Transverse colon (tissue), 4 donors: Measurements from ENCODE around the gene RBM27. TPM values are rescaled to one million over a fixed set of nuclear protein-coding genes. Genes with fewer than 3 reads are reported as not detected.

ENCODE experiments used
- DNase-seq: peaks from one replicate; pipeline ENCODE4 v3.0.0-alpha.2; 2019
- H3K27ac ChIP-seq, 4 donors: fragments of 200-600 bp; sonication (generic); 2 replicates each; pipeline ENCODE4 v1.5.1; 2016 to 2018; ENCODE audit warnings: inconsistent platforms in 4 of 4
- H3K27me3 ChIP-seq: fragments of 200-600 bp; sonication (generic); 2 replicates; pipeline ENCODE4 v1.5.1; 2017; ENCODE audit warnings: inconsistent platforms
- H3K36me3 ChIP-seq, 4 donors: fragments of 200-600 bp; sonication (generic); 2 replicates each; pipeline ENCODE4 v1.5.1; 2017 to 2019; ENCODE audit warnings: inconsistent platforms in 4 of 4
- H3K4me1 ChIP-seq, 4 donors: fragments of 200-600 bp; sonication (generic); 2 replicates each; pipeline ENCODE4 v1.5.1; 2017 to 2020; ENCODE audit warnings: inconsistent platforms in 4 of 4
- H3K4me3 ChIP-seq, 4 donors: fragments of 200-600 bp; sonication (generic); 1 replicate in 1 of 4; 2 replicates in 3 of 4; pipeline versions ENCODE4 v1.5.1 to v1.6.1; 2017 to 2019; ENCODE audit warnings: inconsistent platforms in 4 of 4
- H3K9me3 ChIP-seq, 2 donors: fragments of 200-600 bp; sonication (generic); 2 replicates each; pipeline ENCODE4 v1.5.1; 2017 to 2019; ENCODE audit warnings: inconsistent platforms in 2 of 2
- EP300 ChIP-seq: sonication (generic); formaldehyde crosslinking; IDR thresholded peaks from one replicate; pipeline ENCODE4 v1.6.1; 2017; ENCODE audit warnings: antibody characterized with exemption, low read depth
- POLR2A ChIP-seq: fragments of 450-650 bp; IDR thresholded peaks from one replicate; pipeline ENCODE4 v1.6.1; 2016; ENCODE audit warnings: antibody characterized with exemption, mild to moderate bottlenecking, moderate library complexity
- POLR2AphosphoS5 ChIP-seq, 3 donors: sonication (generic); formaldehyde crosslinking; IDR thresholded peaks; one replicate each; pipeline ENCODE4 v1.6.1; 2016; ENCODE audit warnings: antibody characterized with exemption in 3 of 3
- WGBS, 2 donors: methylation state at CpG; one replicate each; pipeline ENCODE4 v1.1.5; 2018; ENCODE audit warnings: low coverage in 1 of 2; 5-methylcytosine and 5-hydroxymethylcytosine counted together
- in situ Hi-C, 4 donors: fragments of 200-750 bp; cut with MboI; loops; one replicate each; pipeline versions ENCODE4 v1.15.0 to v1.15.1; 2017; ENCODE audit warnings: low sequenced_read_pairs in 3 of 4, low pct_ligation_motif_present in 1 of 4, low pct_unique_long_range_greater_than_20kb in 1 of 4
- intact Hi-C: fragments of 100-400 bp; cut with DNase I; formaldehyde crosslinking; loops from one replicate; pipeline ENCODE4 v1.15.1; 2023; ENCODE audit warnings: low total_unique reads
- total RNA-seq, 4 donors: library from RNA; depleted of rRNA; stranded (reverse); fragments of >200 nt; gene quantifications; one replicate each; pipeline ENCODE4 v1.1.0, GENCODE V29; 2016
- TF ChIP-seq, protein P1 (sequence below), 5 experiments: fragments of 200-600 bp in 3 of 5; fragments of 450-650 bp in 2 of 5; sonication (generic) in 3 of 5; IDR thresholded peaks; 1 replicate in 2 of 5; 2 replicates in 3 of 5; pipeline ENCODE4 v1.5.1; 2016 to 2017; ENCODE audit warnings: antibody characterized with exemption in 5 of 5, inconsistent platforms in 3 of 5, mild to moderate bottlenecking in 2 of 5, moderate library complexity in 1 of 5

The RBM27 gene
- total RNA-seq, 4 donors from 2014 or later, result 6.0 to 21.6 (median 14.9) TPM

DNA sequence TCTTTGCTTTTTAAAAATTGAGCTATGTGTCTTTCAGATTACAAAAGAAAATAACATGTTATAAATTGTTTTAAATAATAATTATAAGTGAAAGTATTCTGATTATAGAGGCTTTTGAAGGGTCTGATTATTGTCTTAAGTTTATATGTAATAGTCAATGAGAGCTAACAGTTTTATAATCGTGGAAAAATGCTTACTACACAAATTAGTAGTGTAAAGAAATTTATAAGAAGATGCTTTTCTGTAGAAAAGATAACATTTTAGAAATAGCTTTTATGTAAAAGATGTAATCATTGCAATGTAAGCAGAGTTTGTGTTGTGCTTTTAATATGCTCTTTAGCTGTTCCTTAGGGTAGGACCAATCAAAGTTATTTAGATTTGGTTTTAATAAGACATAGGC lies 18.6 kb downstream of the RBM27 start:
- in situ Hi-C loops (no loop called here), intact Hi-C loops (no loop called here)
- no peaks in the 10 kb centered on the region for H3K4me1 ChIP-seq
- H3K27ac ChIP-seq, result no peak overlapping the region
- H3K9me3 ChIP-seq, result no peaks in the 10 kb centered on the region
- peaks cover 0 to 27% (median 11%) of the 10 kb centered on the region in 4 donors for H3K36me3 ChIP-seq
- H3K4me3 ChIP-seq, result no peak overlapping the region
- no peak for TF ChIP-seq POLR2A
- TF ChIP-seq, protein P1, sequence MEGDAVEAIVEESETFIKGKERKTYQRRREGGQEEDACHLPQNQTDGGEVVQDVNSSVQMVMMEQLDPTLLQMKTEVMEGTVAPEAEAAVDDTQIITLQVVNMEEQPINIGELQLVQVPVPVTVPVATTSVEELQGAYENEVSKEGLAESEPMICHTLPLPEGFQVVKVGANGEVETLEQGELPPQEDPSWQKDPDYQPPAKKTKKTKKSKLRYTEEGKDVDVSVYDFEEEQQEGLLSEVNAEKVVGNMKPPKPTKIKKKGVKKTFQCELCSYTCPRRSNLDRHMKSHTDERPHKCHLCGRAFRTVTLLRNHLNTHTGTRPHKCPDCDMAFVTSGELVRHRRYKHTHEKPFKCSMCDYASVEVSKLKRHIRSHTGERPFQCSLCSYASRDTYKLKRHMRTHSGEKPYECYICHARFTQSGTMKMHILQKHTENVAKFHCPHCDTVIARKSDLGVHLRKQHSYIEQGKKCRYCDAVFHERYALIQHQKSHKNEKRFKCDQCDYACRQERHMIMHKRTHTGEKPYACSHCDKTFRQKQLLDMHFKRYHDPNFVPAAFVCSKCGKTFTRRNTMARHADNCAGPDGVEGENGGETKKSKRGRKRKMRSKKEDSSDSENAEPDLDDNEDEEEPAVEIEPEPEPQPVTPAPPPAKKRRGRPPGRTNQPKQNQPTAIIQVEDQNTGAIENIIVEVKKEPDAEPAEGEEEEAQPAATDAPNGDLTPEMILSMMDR (IDR thresholded peaks at IDR 0.05), result no peak
- TF ChIP-seq POLR2AphosphoS5 (IDR thresholded peaks at IDR 0.05), result no peak
- no peak for TF ChIP-seq EP300
- no peaks in the 10 kb centered on the region for H3K27me3 ChIP-seq
- 85 to 86% methylated on average over 1 of the region's 1 CpG for WGBS, 2 donors
- DNase-seq, result no peak

DNA sequence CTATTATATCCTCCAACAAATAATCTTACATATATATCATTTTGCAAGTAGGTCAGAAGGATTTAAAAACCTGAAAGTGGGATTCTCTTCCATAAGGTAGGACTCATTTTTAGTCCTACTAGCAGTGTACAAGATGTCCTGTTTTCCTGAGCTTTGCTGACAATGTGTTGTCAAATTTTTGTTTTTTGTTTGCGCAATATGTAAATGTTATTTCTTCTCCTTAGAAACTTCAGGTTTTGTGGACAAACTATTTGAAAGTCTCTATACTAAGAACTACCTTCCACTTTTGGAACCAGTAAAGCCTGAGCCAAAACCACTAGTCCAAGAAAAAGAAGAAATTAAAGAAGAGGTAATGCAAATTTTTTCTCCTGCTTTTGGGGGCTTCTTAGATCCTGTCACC lies 19.8 kb downstream of the RBM27 start:
- intact Hi-C loops, result no loop called here
- peaks cover 0 to 28% (median 13%) of the 10 kb centered on the region in 4 donors for H3K36me3 ChIP-seq
- H3K4me1 ChIP-seq, result no peaks in the 10 kb centered on the region
- 100% methylated on average over 1 of the region's 1 CpG for WGBS, 2 donors
- no peak overlapping the region for H3K27ac ChIP-seq
- H3K9me3 ChIP-seq, result no peaks in the 10 kb centered on the region
- no peak for TF ChIP-seq POLR2A
- no peak for TF ChIP-seq POLR2AphosphoS5 (IDR thresholded peaks at IDR 0.05)
- TF ChIP-seq EP300, result no peak
- TF ChIP-seq, protein P1 (IDR thresholded peaks at IDR 0.05), result no peak
- no peak overlapping the region for H3K4me3 ChIP-seq
- no peak for DNase-seq
- in situ Hi-C loops, result no loop called here
- no peaks in the 10 kb centered on the region for H3K27me3 ChIP-seq

DNA sequence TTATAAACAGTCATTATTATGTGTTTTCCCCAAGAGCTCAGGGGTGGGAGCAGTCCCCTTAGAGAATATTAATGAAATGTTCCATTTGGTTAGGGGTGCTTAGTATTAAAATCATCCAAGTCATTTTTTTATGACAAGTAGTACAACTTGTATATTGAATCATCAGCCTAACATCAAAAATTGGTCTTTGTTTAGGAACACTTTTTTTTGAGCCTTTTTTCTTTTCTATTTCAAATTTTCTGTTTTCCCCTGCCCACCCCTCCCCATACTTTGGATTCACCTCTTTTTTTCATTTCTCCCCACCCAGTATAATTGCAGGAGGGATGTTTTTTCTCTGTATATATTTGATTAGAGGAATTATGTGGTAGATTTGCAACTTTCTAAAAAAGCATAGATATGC lies 25.8 kb downstream of the RBM27 start:
- Histone ChIP-seq H3K4me1 (no peaks in the 10 kb centered on the region), H3K9me3 (no peaks in the 10 kb centered on the region), H3K27me3 (no peaks in the 10 kb centered on the region), H3K36me3 (peaks cover 0 to 67% (median 19%) of the 10 kb centered on the region in 4 donors), H3K4me3 (no peak overlapping the region), H3K27ac (no peak overlapping the region)
- DNase-seq, result no peak
- in situ Hi-C loops (no loop called here), intact Hi-C loops (no loop called here)
- TF ChIP-seq EP300, result no peak
- no peak for TF ChIP-seq POLR2A

DNA sequence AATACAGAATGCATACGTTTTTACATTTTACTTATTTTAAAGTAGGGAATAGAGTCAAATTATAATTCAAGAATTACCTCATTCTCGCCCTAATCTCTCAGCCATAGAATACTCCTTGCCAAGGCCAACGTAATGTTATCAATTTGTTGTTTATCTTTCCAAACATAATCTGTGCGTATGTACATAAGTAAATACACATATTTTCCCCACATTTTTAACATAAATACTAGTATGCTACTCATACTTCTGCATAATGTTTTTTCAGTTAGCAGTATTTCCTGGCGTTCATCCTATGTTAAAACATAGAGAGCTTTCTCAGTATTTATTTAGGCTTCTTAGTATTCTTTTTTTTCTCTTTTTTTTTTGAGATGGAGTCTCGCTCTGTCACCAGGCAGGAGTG lies 28.8 kb downstream of the RBM27 start:
- DNase-seq, result no peak
- in situ Hi-C loops, result no loop called here
- WGBS, 2 donors, result 88 to 91% methylated on average over 6 of the region's 6 CpGs
- Histone ChIP-seq H3K27ac (no peak overlapping the region), H3K36me3 (peaks cover 0 to 74% (median 23%) of the 10 kb centered on the region in 4 donors), H3K4me3 (no peak overlapping the region), H3K9me3 (no peaks in the 10 kb centered on the region), H3K27me3 (no peaks in the 10 kb centered on the region), H3K4me1 (no peaks in the 10 kb centered on the region)
- intact Hi-C loops, result no loop called here
- TF ChIP-seq, protein P1 (IDR thresholded peaks at IDR 0.05), result no peak
- no peak for TF ChIP-seq POLR2AphosphoS5 (IDR thresholded peaks at IDR 0.05)
- no peak for TF ChIP-seq EP300
- TF ChIP-seq POLR2A, result no peak

DNA sequence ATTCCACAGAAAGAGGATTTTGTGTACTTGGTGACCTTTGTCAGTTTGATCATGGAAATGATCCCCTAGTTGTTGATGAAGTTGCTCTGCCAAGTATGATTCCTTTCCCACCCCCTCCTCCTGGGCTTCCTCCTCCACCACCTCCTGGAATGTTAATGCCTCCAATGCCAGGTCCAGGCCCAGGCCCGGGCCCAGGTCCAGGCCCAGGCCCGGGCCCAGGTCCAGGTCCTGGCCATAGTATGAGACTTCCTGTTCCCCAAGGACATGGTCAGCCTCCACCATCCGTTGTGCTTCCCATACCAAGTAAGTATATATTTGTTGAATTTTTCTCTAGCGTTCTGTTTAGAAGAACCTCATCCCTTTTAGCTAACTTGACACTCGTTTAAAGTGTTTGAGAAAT lies 30.0 kb downstream of the RBM27 start:
- TF ChIP-seq POLR2AphosphoS5 (IDR thresholded peaks at IDR 0.05) (no peak), POLR2A (no peak), EP300 (no peak)
- TF ChIP-seq, protein P1 (IDR thresholded peaks at IDR 0.05), result no peak
- intact Hi-C loops (no loop called here), in situ Hi-C loops (no loop called here)
- 89 to 90% methylated on average over 4 to 5 of the region's 5 CpGs for WGBS, 2 donors
- H3K4me1 ChIP-seq, result no peaks in the 10 kb centered on the region
- no peak overlapping the region for H3K4me3 ChIP-seq
- no peak overlapping the region for H3K27ac ChIP-seq
- H3K9me3 ChIP-seq, result no peaks in the 10 kb centered on the region
- no peak for DNase-seq
- no peaks in the 10 kb centered on the region for H3K27me3 ChIP-seq
- H3K36me3 ChIP-seq, result peaks cover 0 to 78% (median 29%) of the 10 kb centered on the region in 4 donors
